ENCODE data around the gene AREL1.

Gene AREL1

GRCh38 chr14:74634964-74635363 lies 77.9 kb downstream of the AREL1 start:
- no peak for DNase-seq

- no peak for DNase-seq
Measured at GRCh38 chr14:74634481-74634880, 78.4 kb downstream of the AREL1 start.

- DNase-seq: no peak
Measured at GRCh38 chr14:74630881-74631690, 81.8 kb downstream of the AREL1 start.

DNA sequence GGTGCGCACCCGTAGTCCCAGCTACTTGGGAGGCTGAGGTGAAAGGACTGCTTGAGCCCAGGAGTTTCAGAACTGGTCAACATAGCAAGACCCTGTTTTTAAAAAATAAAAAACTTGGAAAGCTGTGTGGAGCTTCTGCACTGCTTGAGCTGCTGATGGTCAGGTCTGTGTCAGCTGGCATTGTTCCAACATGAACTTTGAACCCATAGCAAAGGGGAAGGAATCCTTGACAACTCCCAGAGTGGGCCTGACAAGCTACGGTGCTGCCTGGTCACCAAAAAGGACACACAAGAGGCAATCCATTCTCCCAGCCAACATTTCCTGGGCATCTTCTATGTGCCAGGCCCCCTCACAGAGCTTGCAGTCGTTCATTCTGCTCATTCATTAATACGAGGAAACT lies 84.5 kb downstream of the AREL1 start:
- no peak for DNase-seq

GRCh38 chr14:74627076-74627475 lies 85.8 kb downstream of the AREL1 start:
- DNase-seq: no peak

GRCh38 chr14:74622257-74622656 lies 90.6 kb downstream of the AREL1 start:
- DNase-seq: no peak

DNA sequence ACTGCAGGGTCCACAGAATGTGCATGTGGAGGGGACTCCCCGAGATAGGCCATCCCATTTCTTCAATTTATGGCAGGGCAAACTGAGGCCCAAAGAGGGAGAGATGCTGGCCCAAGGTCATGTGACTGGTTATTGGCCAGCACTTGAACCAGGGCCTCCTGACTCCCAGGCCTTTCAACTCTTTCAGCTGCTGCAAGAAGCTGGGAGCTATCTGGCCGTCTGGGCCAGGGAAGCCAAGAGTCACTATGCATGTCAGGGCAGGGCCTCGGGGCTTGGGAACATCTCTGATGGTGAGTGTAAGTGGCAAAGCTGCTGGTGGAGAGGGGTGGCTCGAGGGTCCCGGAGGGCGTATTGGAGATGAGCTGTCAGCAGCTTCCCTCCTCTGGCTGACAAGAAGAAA lies 91.3 kb downstream of the AREL1 start:
- no peak for DNase-seq

- DNase-seq: no peak
Measured at GRCh38 chr14:74620923-74621322, 92.0 kb downstream of the AREL1 start.

GRCh38 chr14:74620497-74620921 lies 92.4 kb downstream of the AREL1 start:
- no peak for DNase-seq

DNA sequence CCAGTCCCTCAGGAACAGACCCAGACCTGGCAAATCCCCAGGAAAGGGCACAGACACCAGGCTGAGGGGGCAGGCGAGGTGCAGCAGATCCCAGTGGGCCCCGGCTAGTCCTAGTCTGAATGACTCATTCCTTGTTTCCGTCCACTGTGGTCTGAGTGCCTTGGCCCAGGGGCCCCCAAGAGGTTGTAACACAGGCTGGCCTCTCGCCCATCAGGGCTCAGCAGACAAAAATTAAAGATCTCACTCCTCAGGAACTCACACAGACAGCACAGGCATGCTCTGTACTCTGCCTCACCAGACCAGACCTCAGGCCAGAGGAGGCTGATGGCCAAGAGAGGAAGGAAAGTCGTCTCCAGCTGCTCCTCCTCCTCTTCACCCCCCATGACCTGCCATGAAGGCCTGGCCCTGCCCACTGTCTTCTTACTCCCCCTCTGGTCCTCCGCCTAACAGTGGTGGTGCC lies 93.2 kb downstream of the AREL1 start:
- no peak for DNase-seq

DNA sequence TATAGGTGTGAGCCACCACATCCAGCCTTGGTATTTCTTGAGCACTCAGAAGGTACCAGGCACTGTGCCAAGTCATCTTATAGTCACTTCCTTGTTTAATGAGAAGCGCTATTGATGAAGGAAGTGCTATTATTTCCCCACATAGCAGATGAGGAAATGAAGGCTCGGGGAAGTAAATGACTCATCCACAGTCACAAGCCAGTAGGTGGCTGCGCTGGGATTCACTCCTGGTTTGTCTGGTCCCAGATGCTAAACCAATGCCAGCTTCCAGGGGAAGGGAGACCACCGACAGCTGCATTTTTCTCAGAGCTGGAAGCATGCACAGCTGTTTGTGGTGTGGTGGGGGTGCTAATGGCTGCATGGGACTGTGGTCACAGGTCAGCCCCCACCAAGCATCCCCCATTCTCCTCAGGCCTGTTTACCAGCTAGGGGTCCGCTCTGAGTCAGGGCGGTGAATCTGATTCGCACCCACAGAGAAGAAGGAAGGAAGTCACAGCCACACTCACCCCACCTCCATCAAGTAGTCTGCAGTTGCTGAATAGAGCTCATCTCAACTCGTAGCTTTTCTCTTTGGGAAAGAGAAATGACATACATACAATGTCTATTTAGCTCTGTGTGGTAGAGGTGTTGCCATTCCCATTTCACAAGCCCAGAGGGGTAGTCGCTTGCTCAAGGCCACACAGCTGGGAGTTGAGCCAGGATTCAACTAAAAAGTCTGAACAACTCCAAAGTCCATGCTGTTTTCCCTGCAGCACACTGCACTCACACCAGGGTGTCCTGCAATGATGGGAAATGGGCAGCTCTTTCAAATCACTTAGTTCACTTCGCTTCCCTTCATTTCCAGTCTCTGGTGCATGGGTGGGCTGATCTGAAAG lies 94.6 kb downstream of the AREL1 start:
- DNase-seq: no peak

GRCh38 chr14:74616996-74617700 lies 95.7 kb downstream of the AREL1 start:
- no peak for DNase-seq

DNA sequence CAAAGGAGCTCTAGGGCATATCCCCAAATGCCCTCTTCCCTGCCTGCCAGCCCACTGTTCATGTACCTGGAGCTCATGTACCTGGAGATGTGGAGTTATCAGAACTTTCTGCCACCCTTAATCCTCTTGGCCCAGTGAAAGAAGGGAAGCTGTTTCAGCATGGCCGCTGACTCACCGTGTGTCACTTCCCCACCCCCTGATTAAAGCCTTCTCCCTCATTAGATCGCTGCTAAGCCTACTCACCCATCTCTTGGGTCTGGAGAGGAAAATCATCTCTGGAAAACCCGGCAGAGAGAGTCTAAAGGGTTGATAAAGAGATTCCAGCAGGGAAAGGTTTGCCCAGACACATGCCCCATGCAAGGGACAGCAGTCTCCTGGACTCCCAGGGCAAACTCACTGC lies 96.4 kb downstream of the AREL1 start:
- no peak for DNase-seq

DNA sequence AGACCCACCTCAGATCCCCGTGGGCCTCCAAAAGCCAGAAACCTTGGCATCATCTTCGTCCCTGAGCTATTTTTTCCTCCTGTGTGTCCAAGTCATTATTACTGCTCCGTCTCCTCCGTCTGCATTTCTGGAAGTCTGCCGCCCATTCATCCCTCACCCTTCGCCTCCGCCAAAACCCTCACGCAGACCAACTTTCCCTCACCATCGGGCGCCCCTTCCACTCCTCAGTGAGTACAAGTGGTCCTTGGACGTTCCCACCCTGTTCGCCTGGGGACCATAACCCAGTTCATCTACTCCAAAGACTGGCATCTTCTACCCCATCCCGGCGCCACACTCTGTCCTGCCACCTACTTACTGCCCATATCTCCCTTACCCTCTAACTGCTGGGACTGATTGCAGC lies 97.1 kb downstream of the AREL1 start:
- no peak for DNase-seq

- DNase-seq: no peak
Measured at GRCh38 chr14:74614508-74615495, 98.1 kb downstream of the AREL1 start.

DNA sequence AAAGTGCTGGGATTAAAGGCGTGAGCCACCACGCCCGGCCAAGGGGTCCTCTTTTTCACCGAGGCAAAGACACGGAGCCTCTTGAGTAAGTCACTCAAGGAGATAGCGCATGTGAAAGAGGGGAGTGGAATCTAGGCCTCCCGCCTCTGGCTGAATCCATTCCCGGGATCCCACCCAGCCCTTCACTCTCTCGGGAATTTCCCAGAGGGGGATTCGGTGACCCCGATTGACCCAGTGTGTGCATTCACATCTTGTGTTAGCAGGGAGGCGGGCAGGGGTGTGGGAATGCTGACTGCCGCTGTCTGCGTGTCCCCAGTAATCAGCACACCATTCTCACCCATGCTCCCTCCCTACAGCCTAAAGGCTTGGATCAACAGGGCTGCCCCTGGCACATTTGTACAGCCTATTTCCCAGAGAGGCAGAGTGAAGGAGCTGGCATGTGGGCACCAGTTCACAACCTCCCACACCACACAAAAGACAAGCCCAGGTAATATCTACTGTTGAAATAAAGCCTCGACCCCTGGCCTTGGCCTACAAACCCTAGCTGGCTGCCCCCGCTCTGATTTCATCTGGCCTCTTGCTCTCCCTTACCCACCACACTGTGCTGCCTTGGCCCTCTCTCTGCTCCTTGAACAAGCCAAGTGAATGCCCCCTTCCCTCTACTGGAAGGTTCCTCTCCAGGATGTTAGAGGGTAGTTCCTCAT lies 99.5 kb downstream of the AREL1 start:
- DNase-seq: no peak

DNA sequence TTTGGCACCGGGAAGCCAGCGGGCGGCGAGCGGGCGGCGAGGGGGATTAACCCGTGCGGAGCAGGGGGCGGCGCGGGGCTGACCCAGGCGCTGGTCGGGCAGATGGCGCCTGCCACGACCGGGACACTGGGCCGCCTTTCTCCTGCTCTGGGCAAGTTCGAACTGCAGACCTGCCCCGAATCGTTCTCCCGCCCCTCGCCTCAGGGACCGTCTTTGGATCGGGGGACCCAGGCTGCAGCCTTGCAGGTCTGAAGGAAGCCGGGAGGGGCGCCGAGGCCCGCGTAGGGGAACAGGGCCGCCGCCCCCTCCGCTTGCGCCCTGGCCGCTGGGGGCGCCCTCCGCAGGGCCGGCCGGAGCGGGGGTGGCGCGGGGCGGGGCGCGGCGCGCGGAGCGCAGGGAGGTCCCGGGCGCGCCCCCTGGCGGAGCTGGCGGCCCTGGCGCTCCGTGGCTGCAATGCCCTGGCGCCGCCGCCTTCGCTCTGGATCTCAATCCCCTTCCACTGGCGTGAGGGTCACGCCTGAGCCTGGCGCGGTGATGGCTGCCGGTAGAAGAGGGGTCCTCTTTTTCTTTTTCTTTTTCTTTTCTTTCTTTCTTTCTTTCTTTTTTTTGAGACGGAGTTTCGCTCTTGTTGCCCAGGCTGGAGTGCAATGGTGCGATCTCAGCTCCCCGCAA lies 100.4 kb downstream of the AREL1 start:
- DNase-seq: peak; percentile 2

- no peak for DNase-seq
Measured at GRCh38 chr14:74611650-74612349, 101.1 kb downstream of the AREL1 start, which contains the start of gene LTBP2. Gene LTBP2 (minus strand): TSS chr14:74612237. CDS start chr14:74611944, 293 bp downstream.

Measured in NCI-H1436 treated with DMSO at 0.1 percent for 48 hours (cell line).